Caki2 (cell line): ENCODE measurements around the gene MPDZ. TPM values are rescaled to one million over a fixed set of nuclear protein-coding genes. Genes with fewer than 3 reads are reported as not detected.

Source experiments
- DNase-seq: peaks from one replicate; pipeline ENCODE4 v3.0.0-alpha.2; 2015; ENCODE audit warnings: low read depth
- in situ Hi-C: cut with HindIII; loops from 2 replicates; pipeline ENCODE4 v1.10.0; 2016; ENCODE audit warnings: low sequenced_read_pairs, low pct_unique_long_range_greater_than_20kb, mixed read lengths
- total RNA-seq: library from RNA; depleted of rRNA; stranded (reverse); fragments of >200 nt; shearing (Covaris generic); gene quantifications from 2 replicates; pipeline ENCODE4 v1.2.3, GENCODE V29; 2014; ENCODE audit warnings: low replicate concordance

MPDZ gene
- total RNA-seq, 1 experiment from 2014 or later, result 2.6 TPM

- in situ Hi-C loops, result no loop called here
These were observed 208.6 kb downstream of the MPDZ start for GRCh38 chr9:13070612-13071595.

GRCh38 chr9:13069498-13069897 is 210.0 kb downstream of the MPDZ start:
- in situ Hi-C loops, result no loop called here
- DNase-seq, result no peak

More at GRCh38 chr9:13070612-13071595, 208.6 kb downstream of the MPDZ start:
- DNase-seq, result no peak

- DNase-seq, result no peak
- in situ Hi-C loops, result no loop called here
These were observed 214.8 kb downstream of the MPDZ start for GRCh38 chr9:13064676-13065075.

- in situ Hi-C loops, result no loop called here
- DNase-seq, result no peak
These were observed 215.5 kb downstream of the MPDZ start for GRCh38 chr9:13063880-13064459.

- in situ Hi-C loops, result no loop called here
- no peak for DNase-seq
These were observed 218.1 kb downstream of the MPDZ start for GRCh38 chr9:13061390-13061789.
